Measurements from ENCODE around the gene INSYN2B.

INSYN2B gene

DNA sequence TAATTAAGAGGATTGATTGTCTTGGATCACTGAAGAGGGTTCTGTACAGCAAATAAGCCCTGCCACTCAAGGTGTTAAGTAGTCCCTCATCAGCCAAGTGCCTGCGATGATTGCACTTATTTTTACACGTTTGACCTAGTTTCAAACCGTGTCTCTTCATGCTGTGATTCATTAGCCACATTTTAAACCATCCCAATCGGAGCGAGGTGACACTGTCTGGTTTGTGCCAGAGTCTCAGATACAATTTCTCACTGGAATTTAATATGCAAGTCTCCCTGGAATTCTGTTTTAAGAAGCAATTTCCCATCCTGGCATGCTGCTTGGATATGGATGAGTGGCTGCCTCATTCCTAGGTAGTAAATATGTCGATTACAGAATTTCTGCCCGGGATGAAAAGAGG lies 1.6 kb downstream of the INSYN2B start:
- Histone ChIP-seq H3K4me3 (ENCODE audit: low read length in 2 of 2) (no peak overlapping the region), H3K4me2 (ENCODE audit: insufficient read depth, low read length, poor library complexity, severe bottlenecking) (no peak overlapping the region), H3K23ac (ENCODE audit: low read depth, low read length, poor library complexity) (no peak overlapping the region), H2BK5ac (ENCODE audit: low read length) (no peak overlapping the region), H3K4ac (ENCODE audit: low read length) (no peak overlapping the region), H4K91ac (ENCODE audit: low read depth, low read length, poor library complexity) (no peak overlapping the region), H3K27ac (replicated peaks; ENCODE audit: low read length) (no peak overlapping the region), H2BK15ac (ENCODE audit: low read length) (no peak overlapping the region), H3K4me1 (ENCODE audit: control insufficient read depth in 2 of 2, insufficient read depth in 1 of 2, low read depth in 1 of 2, low read length in 2 of 2) (peaks cover 13 to 15% of the 10 kb centered on the region in 2 donors), H4K8ac (ENCODE audit: low read depth, low read length) (no peak overlapping the region), H3K18ac (ENCODE audit: low read length) (no peak overlapping the region), H2AK5ac (ENCODE audit: low read depth, low read length) (no peak overlapping the region), H3K79me1 (ENCODE audit: low read depth, low read length) (no peaks in the 10 kb centered on the region), H2AFZ (ENCODE audit: low read length) (peak overlapping the region; percentile 2), H3K36me3 (replicated peaks in 1 of 2; ENCODE audit: control insufficient read depth in 2 of 2, insufficient read depth in 2 of 2, low read length in 2 of 2) (no peaks in the 10 kb centered on the region), H2BK120ac (ENCODE audit: low read depth, low read length) (no peak overlapping the region), H2BK12ac (ENCODE audit: low read length) (no peak overlapping the region), H3K14ac (ENCODE audit: low read length) (no peak overlapping the region), H3K9me3 (replicated peaks in 1 of 2; ENCODE audit: control insufficient read depth in 2 of 2, insufficient read depth in 1 of 2, low read depth in 1 of 2, low read length in 2 of 2) (no peaks in the 10 kb centered on the region), H3K27me3 (ENCODE audit: control insufficient read depth in 3 of 3, insufficient read depth in 3 of 3, low read depth in 1 of 3, low read length in 3 of 3) (no peaks in the 10 kb centered on the region), H3K9ac (ENCODE audit: low read depth, low read length, poor library complexity) (no peak overlapping the region)
- WGBS, 2 donors (ENCODE audit: extremely low coverage in 2 of 2, insufficient read length in 2 of 2, insufficient replicate concordance in 1 of 2), result no CpG with 5 or more reads among the region's 7 CpGs
- no peak for DNase-seq (ENCODE audit: low spot score)

DNA sequence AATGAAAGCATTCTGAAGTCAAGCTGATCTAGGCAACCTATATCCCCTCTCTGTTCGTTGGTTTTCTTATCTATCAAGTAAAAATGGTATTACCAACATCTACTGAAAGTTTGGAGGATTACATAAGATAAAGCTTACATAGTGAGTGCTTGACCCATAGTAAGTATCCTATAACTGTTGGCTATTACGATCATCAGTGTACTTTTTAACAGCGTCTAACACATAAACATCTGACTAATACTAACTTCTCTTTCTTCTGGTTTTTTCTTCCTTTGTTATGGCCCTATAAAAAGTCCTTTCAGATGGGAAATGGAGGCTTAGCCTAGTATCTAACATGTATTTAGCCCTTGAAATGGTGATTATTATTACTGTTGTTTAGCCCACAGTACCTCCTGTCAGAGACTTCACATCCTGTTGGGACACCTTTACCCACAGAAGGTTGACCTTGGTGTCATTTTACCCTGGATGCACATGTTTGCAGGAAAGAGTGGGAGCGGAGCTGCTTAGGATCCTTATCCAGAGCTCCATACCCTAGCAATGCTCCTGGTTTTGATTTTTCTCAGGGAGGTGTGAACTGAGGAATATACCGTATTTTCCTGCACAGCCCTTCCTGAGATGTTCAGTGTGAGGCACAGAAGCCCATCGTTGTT lies 6.0 kb downstream of the INSYN2B start:
- Histone ChIP-seq H3K27ac (replicated peaks; ENCODE audit: low read length) (no peak overlapping the region), H3K4ac (ENCODE audit: low read length) (no peak overlapping the region), H3K4me2 (ENCODE audit: insufficient read depth, low read length, poor library complexity, severe bottlenecking) (no peak overlapping the region), H3K14ac (ENCODE audit: low read length) (no peak overlapping the region), H3K18ac (ENCODE audit: low read length) (no peak overlapping the region), H4K8ac (ENCODE audit: low read depth, low read length) (no peak overlapping the region), H3K9ac (ENCODE audit: low read depth, low read length, poor library complexity) (no peak overlapping the region), H4K91ac (ENCODE audit: low read depth, low read length, poor library complexity) (no peak overlapping the region), H3K36me3 (replicated peaks in 1 of 2; ENCODE audit: control insufficient read depth in 2 of 2, insufficient read depth in 2 of 2, low read length in 2 of 2) (no peaks in the 10 kb centered on the region), H3K27me3 (ENCODE audit: control insufficient read depth in 3 of 3, insufficient read depth in 3 of 3, low read depth in 1 of 3, low read length in 3 of 3) (no peaks in the 10 kb centered on the region), H3K9me3 (replicated peaks in 1 of 2; ENCODE audit: control insufficient read depth in 2 of 2, insufficient read depth in 1 of 2, low read depth in 1 of 2, low read length in 2 of 2) (no peaks in the 10 kb centered on the region), H2AFZ (ENCODE audit: low read length) (no peak overlapping the region), H2BK5ac (ENCODE audit: low read length) (no peak overlapping the region), H3K4me1 (ENCODE audit: control insufficient read depth in 2 of 2, insufficient read depth in 1 of 2, low read depth in 1 of 2, low read length in 2 of 2) (peaks cover 10% of the 10 kb centered on the region in 2 donors), H3K23ac (ENCODE audit: low read depth, low read length, poor library complexity) (no peak overlapping the region), H2AK5ac (ENCODE audit: low read depth, low read length) (no peak overlapping the region), H2BK12ac (ENCODE audit: low read length) (no peak overlapping the region), H3K4me3 (ENCODE audit: low read length in 2 of 2) (no peak overlapping the region), H2BK15ac (ENCODE audit: low read length) (no peak overlapping the region), H2BK120ac (ENCODE audit: low read depth, low read length) (no peak overlapping the region), H3K79me1 (ENCODE audit: low read depth, low read length) (no peaks in the 10 kb centered on the region)
- WGBS, 2 donors (ENCODE audit: extremely low coverage in 2 of 2, insufficient read length in 2 of 2, insufficient replicate concordance in 1 of 2), result no CpG with 5 or more reads among the region's 6 CpGs
- no peak for DNase-seq (ENCODE audit: low spot score)

DNA sequence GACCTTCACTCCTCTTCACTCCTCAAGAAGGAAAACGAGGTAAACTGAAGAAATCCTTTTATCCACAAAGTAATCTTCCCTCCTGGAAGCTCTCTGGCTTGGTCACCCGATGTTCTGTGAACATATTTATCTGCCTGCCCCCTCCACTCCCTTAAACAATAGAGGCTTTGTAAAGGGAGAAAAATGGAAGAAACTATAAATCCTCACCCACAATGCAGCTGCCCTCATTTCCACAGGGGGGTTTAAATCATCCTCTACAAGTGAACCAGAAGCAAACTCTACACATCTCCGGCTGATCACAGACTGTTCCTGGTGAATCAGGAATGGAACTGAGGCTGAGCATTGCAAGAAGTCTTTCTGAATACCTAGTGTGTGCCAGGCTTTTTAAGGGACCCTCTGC lies 7.2 kb downstream of the INSYN2B start:
- Histone ChIP-seq H3K27ac (replicated peaks; ENCODE audit: low read length) (no peak overlapping the region), H2BK15ac (ENCODE audit: low read length) (no peak overlapping the region), H3K4me2 (ENCODE audit: insufficient read depth, low read length, poor library complexity, severe bottlenecking) (no peak overlapping the region), H3K18ac (ENCODE audit: low read length) (no peak overlapping the region), H3K4ac (ENCODE audit: low read length) (no peak overlapping the region), H3K27me3 (ENCODE audit: control insufficient read depth in 3 of 3, insufficient read depth in 3 of 3, low read depth in 1 of 3, low read length in 3 of 3) (no peaks in the 10 kb centered on the region), H2BK12ac (ENCODE audit: low read length) (no peak overlapping the region), H3K4me3 (ENCODE audit: low read length in 2 of 2) (no peak overlapping the region), H3K36me3 (replicated peaks in 1 of 2; ENCODE audit: control insufficient read depth in 2 of 2, insufficient read depth in 2 of 2, low read length in 2 of 2) (no peaks in the 10 kb centered on the region), H3K9me3 (replicated peaks in 1 of 2; ENCODE audit: control insufficient read depth in 2 of 2, insufficient read depth in 1 of 2, low read depth in 1 of 2, low read length in 2 of 2) (no peaks in the 10 kb centered on the region), H3K14ac (ENCODE audit: low read length) (no peak overlapping the region), H2AK5ac (ENCODE audit: low read depth, low read length) (no peak overlapping the region), H3K4me1 (ENCODE audit: control insufficient read depth in 2 of 2, insufficient read depth in 1 of 2, low read depth in 1 of 2, low read length in 2 of 2) (peaks cover 8 to 10% of the 10 kb centered on the region in 2 donors), H2BK5ac (ENCODE audit: low read length) (no peak overlapping the region), H2AFZ (ENCODE audit: low read length) (no peak overlapping the region), H3K23ac (ENCODE audit: low read depth, low read length, poor library complexity) (no peak overlapping the region), H4K91ac (ENCODE audit: low read depth, low read length, poor library complexity) (no peak overlapping the region), H4K8ac (ENCODE audit: low read depth, low read length) (no peak overlapping the region), H3K79me1 (ENCODE audit: low read depth, low read length) (no peaks in the 10 kb centered on the region), H3K9ac (ENCODE audit: low read depth, low read length, poor library complexity) (no peak overlapping the region), H2BK120ac (ENCODE audit: low read depth, low read length) (no peak overlapping the region)
- DNase-seq (ENCODE audit: low spot score), result no peak
- WGBS, 2 donors (ENCODE audit: extremely low coverage in 2 of 2, insufficient read length in 2 of 2, insufficient replicate concordance in 1 of 2), result no CpG with 5 or more reads among the region's 3 CpGs

- Histone ChIP-seq H2BK12ac (ENCODE audit: low read length) (no peak overlapping the region), H3K9ac (ENCODE audit: low read depth, low read length, poor library complexity) (no peak overlapping the region), H3K79me1 (ENCODE audit: low read depth, low read length) (no peaks in the 10 kb centered on the region), H3K36me3 (replicated peaks in 1 of 2; ENCODE audit: control insufficient read depth in 2 of 2, insufficient read depth in 2 of 2, low read length in 2 of 2) (no peaks in the 10 kb centered on the region), H4K91ac (ENCODE audit: low read depth, low read length, poor library complexity) (no peak overlapping the region), H3K4me1 (ENCODE audit: control insufficient read depth in 2 of 2, insufficient read depth in 1 of 2, low read depth in 1 of 2, low read length in 2 of 2) (peaks cover 4 to 6% of the 10 kb centered on the region in 2 donors), H3K23ac (ENCODE audit: low read depth, low read length, poor library complexity) (no peak overlapping the region), H3K14ac (ENCODE audit: low read length) (no peak overlapping the region), H3K27me3 (ENCODE audit: control insufficient read depth in 3 of 3, insufficient read depth in 3 of 3, low read depth in 1 of 3, low read length in 3 of 3) (no peaks in the 10 kb centered on the region), H3K18ac (ENCODE audit: low read length) (no peak overlapping the region), H3K9me3 (replicated peaks in 1 of 2; ENCODE audit: control insufficient read depth in 2 of 2, insufficient read depth in 1 of 2, low read depth in 1 of 2, low read length in 2 of 2) (no peaks in the 10 kb centered on the region), H2AFZ (ENCODE audit: low read length) (no peak overlapping the region), H3K4me2 (ENCODE audit: insufficient read depth, low read length, poor library complexity, severe bottlenecking) (no peak overlapping the region), H2BK120ac (ENCODE audit: low read depth, low read length) (no peak overlapping the region), H3K4ac (ENCODE audit: low read length) (no peak overlapping the region), H2AK5ac (ENCODE audit: low read depth, low read length) (no peak overlapping the region), H2BK15ac (ENCODE audit: low read length) (no peak overlapping the region), H4K8ac (ENCODE audit: low read depth, low read length) (no peak overlapping the region), H3K27ac (replicated peaks; ENCODE audit: low read length) (no peak overlapping the region), H2BK5ac (ENCODE audit: low read length) (no peak overlapping the region), H3K4me3 (ENCODE audit: low read length in 2 of 2) (no peak overlapping the region)
- DNase-seq (ENCODE audit: low spot score), result no peak
- WGBS, 2 donors (ENCODE audit: extremely low coverage in 2 of 2, insufficient read length in 2 of 2, insufficient replicate concordance in 1 of 2), result no CpG with 5 or more reads among the region's 1 CpG
Observed at GRCh38 chr5:169971780-169972179, 8.5 kb downstream of the INSYN2B start.

All from neuronal stem cell (in vitro differentiated cells).